Heart left ventricle (tissue), 13 donors: ENCODE measurements around the gene CHN1.

ENCODE experiments used
- POLR2A ChIP-seq, 2 donors: fragments of 450-650 bp; IDR thresholded peaks; one replicate each; pipeline ENCODE4 v1.6.1; 2017; ENCODE audit warnings: antibody characterized with exemption in 2 of 2, mild to moderate bottlenecking in 2 of 2, moderate library complexity in 2 of 2
- TF ChIP-seq, protein P1 (sequence below), 12 donors: fragments of 200-600 bp; sonication (generic) in 4 of 12; IDR thresholded peaks; one replicate each; pipeline versions ENCODE4 v1.5.0 to v1.8.0; 2018 to 2022; ENCODE audit warnings: antibody characterized with exemption in 12 of 12, mild to moderate bottlenecking in 5 of 12
- donor health status: ischemic (EF 13 %, LVEDD 7.1; RV severe dilation, severe dysfunction).
- donor health status: DM: no; HTN: yes; CAD: no.
- donor health status: DM: no; HTN: no; CAD: no.
- donor health status: ischemic (EF 25% LVEDD 6.9; RV normal size, moderate dysfunction).
- donor health status: ischemic (EF 25% LVEDD 5.7; RV mildly dilated, moderate dysfunction).
- donor health status: ischemic (EF 35%, LVEDD 5.7; RV mildly dilated, moderate dysfunction).
- donor health status: nonischemic (EF 11% LVEDD 7.7; RV severe dilation, severe dysfunction).
- donor health status: DM: yes; HTN: yes; CAD: no.
- donor health status: PGD.
- donor health status: ischemic (EF 29% LVEDD 5.4; RV normal size, mild dysfunction).
- donor health status: nonischemic (EF 23%, LVEDD 6.1; RV moderate dilation, normal function).

DNA sequence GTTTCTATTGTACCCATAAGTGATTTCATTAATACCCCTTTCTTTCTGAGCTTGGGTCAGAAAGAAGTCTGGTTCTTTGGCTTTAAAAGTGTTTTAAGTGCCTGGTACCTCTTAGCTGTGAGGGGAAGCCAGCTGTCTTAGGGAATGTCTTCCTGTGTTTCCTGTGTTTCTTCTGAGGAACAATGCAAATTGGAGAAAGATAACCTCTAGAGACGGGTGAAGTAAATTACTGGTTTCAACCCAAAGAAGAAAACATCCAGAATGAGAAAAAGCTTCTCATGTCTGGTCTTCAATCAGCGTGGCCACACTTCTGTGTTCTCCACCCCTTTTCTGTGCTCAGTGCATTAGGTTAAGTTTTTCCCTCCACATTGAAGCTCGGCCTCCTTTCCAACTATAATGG lies 10.2 kb upstream of the CHN1 start:
- TF ChIP-seq POLR2A (IDR thresholded peaks at IDR 0.05) = no peak
- TF ChIP-seq, protein P1, sequence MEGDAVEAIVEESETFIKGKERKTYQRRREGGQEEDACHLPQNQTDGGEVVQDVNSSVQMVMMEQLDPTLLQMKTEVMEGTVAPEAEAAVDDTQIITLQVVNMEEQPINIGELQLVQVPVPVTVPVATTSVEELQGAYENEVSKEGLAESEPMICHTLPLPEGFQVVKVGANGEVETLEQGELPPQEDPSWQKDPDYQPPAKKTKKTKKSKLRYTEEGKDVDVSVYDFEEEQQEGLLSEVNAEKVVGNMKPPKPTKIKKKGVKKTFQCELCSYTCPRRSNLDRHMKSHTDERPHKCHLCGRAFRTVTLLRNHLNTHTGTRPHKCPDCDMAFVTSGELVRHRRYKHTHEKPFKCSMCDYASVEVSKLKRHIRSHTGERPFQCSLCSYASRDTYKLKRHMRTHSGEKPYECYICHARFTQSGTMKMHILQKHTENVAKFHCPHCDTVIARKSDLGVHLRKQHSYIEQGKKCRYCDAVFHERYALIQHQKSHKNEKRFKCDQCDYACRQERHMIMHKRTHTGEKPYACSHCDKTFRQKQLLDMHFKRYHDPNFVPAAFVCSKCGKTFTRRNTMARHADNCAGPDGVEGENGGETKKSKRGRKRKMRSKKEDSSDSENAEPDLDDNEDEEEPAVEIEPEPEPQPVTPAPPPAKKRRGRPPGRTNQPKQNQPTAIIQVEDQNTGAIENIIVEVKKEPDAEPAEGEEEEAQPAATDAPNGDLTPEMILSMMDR (IDR thresholded peaks at IDR 0.05) = no peak
